IPS DF 19.7 (cell line): ENCODE measurements around the gene CSNK2A2.

Experiments used
- DNase-seq: peaks from one replicate; pipeline ENCODE4 v3.0.0-alpha.2; 2013; ENCODE audit warnings: low read depth, low spot score

Gene CSNK2A2

GRCh38 chr16:58148099-58148498 is 49.8 kb downstream of the CSNK2A2 start:
- no peak for DNase-seq

- no peak for DNase-seq
Observed at GRCh38 chr16:58138852-58139251, 59.1 kb downstream of the CSNK2A2 start.

GRCh38 chr16:58137581-58137980 is 60.3 kb downstream of the CSNK2A2 start:
- no peak for DNase-seq

- DNase-seq, result peak; percentile 100
Observed at GRCh38 chr16:58129097-58129936, 68.6 kb downstream of the CSNK2A2 start, which contains the start of gene CFAP20. Gene CFAP20 (minus strand): TSS chr16:58129381. CDS start chr16:58129115, 266 bp downstream.

- no peak for DNase-seq
Observed at GRCh38 chr16:58128711-58129096, 69.2 kb downstream of the CSNK2A2 start.

GRCh38 chr16:58128181-58128631 is 69.7 kb downstream of the CSNK2A2 start:
- DNase-seq, result no peak

- no peak for DNase-seq
Observed at GRCh38 chr16:58127634-58128033, 70.3 kb downstream of the CSNK2A2 start.

GRCh38 chr16:58127033-58127556 is 70.8 kb downstream of the CSNK2A2 start:
- no peak for DNase-seq

- no peak for DNase-seq
Observed at GRCh38 chr16:58126451-58126961, 71.4 kb downstream of the CSNK2A2 start.

- DNase-seq, result no peak
Observed at GRCh38 chr16:58125781-58126335, 72.0 kb downstream of the CSNK2A2 start.

- no peak for DNase-seq
Observed at GRCh38 chr16:58125041-58125440, 72.9 kb downstream of the CSNK2A2 start.

- no peak for DNase-seq
Observed at GRCh38 chr16:58124601-58124915, 73.3 kb downstream of the CSNK2A2 start.

- no peak for DNase-seq
Observed at GRCh38 chr16:58123896-58124600, 73.9 kb downstream of the CSNK2A2 start.

- no peak for DNase-seq
Observed at GRCh38 chr16:58121132-58121531, 76.8 kb downstream of the CSNK2A2 start.

- no peak for DNase-seq
Observed at GRCh38 chr16:58120234-58120633, 77.7 kb downstream of the CSNK2A2 start.

- DNase-seq, result no peak
Observed at GRCh38 chr16:58119509-58119845, 78.4 kb downstream of the CSNK2A2 start.

GRCh38 chr16:58118801-58119508 is 79.0 kb downstream of the CSNK2A2 start:
- DNase-seq, result no peak

GRCh38 chr16:58116529-58116928 is 81.4 kb downstream of the CSNK2A2 start:
- DNase-seq, result no peak

- no peak for DNase-seq
Observed at GRCh38 chr16:58116081-58116480, 81.8 kb downstream of the CSNK2A2 start.

- DNase-seq, result no peak
Observed at GRCh38 chr16:58114827-58115825, 82.8 kb downstream of the CSNK2A2 start.

- no peak for DNase-seq
Observed at GRCh38 chr16:58111302-58111627, 86.6 kb downstream of the CSNK2A2 start.
